Activated CD4-positive, CD25-positive, alpha-beta regulatory T cell treated with anti-CD3 and anti-CD28 coated beads, Interleukin-2, amount 50 U/mL, for 24 hours (primary cell): Measurements from ENCODE around the gene ZFAND3.
"Not testable (repeated sequence)": the region's sequence is repeated elsewhere in the genome, so short reads cannot be mapped to it uniquely, and the experiment has no call there.

Experiments used
- ATAC-seq, 2 donors: fragments of 150-1000 bp; cut with Tn5 transposase; one replicate each; pipeline ENCODE4 v1.10.0; 2021; ENCODE audit warnings: mild to moderate bottlenecking in 1 of 2, moderate library complexity in 1 of 2

The ZFAND3 gene

GRCh38 chr6:38015341-38015740 is 195.8 kb downstream of the ZFAND3 start:
- no peak for ATAC-seq

- ATAC-seq: no peak
These were observed 197.3 kb downstream of the ZFAND3 start for GRCh38 chr6:38016824-38017223.

- ATAC-seq: no peak
These were observed 199.2 kb downstream of the ZFAND3 start for GRCh38 chr6:38018755-38019165.

- ATAC-seq: no peak
These were observed 201.1 kb downstream of the ZFAND3 start for GRCh38 chr6:38020593-38020992.

- no peak for ATAC-seq
These were observed 201.5 kb downstream of the ZFAND3 start for GRCh38 chr6:38021029-38021428.

- ATAC-seq: no peak
These were observed 202.0 kb downstream of the ZFAND3 start for GRCh38 chr6:38021571-38021970.

- no peak for ATAC-seq
These were observed 203.2 kb downstream of the ZFAND3 start for GRCh38 chr6:38022688-38023087.

- no peak for ATAC-seq
These were observed 205.4 kb downstream of the ZFAND3 start for GRCh38 chr6:38024908-38025307.

GRCh38 chr6:38025451-38025850 is 205.9 kb downstream of the ZFAND3 start:
- no peak for ATAC-seq

GRCh38 chr6:38027685-38028373 is 208.3 kb downstream of the ZFAND3 start:
- ATAC-seq: no peak

GRCh38 chr6:38030380-38030779 is 210.9 kb downstream of the ZFAND3 start:
- ATAC-seq: no peak

- no peak for ATAC-seq
These were observed 213.3 kb downstream of the ZFAND3 start for GRCh38 chr6:38032797-38033196.

GRCh38 chr6:38033442-38033982 is 214.0 kb downstream of the ZFAND3 start:
- peak in 1 of 2 donors; percentile 60 for ATAC-seq

- ATAC-seq: no peak
These were observed 214.9 kb downstream of the ZFAND3 start for GRCh38 chr6:38034274-38034914.

GRCh38 chr6:38035478-38035877 is 216.0 kb downstream of the ZFAND3 start:
- no peak for ATAC-seq

- ATAC-seq: no peak
These were observed 220.0 kb downstream of the ZFAND3 start for GRCh38 chr6:38039502-38039901.

- ATAC-seq: no peak
These were observed 220.7 kb downstream of the ZFAND3 start for GRCh38 chr6:38040254-38040653.

- ATAC-seq: no peak
These were observed 223.8 kb downstream of the ZFAND3 start for GRCh38 chr6:38043259-38043753.

- ATAC-seq: no peak
These were observed 226.3 kb downstream of the ZFAND3 start for GRCh38 chr6:38045701-38046305.

GRCh38 chr6:38047562-38047961 is 228.0 kb downstream of the ZFAND3 start:
- ATAC-seq: no peak

- ATAC-seq: not testable (repeated sequence)
These were observed 230.4 kb downstream of the ZFAND3 start for GRCh38 chr6:38049861-38050397.

- no peak for ATAC-seq
These were observed 232.4 kb downstream of the ZFAND3 start for GRCh38 chr6:38051819-38052434.
